GM15510 (cell line): ENCODE results near the gene HSPA2.

Source experiments
- POLR2A ChIP-seq: IDR thresholded peaks from 3 replicates; pipeline ENCODE4 v1.6.1; 2011; ENCODE audit warnings: borderline replicate concordance; ENCODE audit not compliant: insufficient read length; ENCODE audit errors: extremely low read depth

The HSPA2 gene

DNA sequence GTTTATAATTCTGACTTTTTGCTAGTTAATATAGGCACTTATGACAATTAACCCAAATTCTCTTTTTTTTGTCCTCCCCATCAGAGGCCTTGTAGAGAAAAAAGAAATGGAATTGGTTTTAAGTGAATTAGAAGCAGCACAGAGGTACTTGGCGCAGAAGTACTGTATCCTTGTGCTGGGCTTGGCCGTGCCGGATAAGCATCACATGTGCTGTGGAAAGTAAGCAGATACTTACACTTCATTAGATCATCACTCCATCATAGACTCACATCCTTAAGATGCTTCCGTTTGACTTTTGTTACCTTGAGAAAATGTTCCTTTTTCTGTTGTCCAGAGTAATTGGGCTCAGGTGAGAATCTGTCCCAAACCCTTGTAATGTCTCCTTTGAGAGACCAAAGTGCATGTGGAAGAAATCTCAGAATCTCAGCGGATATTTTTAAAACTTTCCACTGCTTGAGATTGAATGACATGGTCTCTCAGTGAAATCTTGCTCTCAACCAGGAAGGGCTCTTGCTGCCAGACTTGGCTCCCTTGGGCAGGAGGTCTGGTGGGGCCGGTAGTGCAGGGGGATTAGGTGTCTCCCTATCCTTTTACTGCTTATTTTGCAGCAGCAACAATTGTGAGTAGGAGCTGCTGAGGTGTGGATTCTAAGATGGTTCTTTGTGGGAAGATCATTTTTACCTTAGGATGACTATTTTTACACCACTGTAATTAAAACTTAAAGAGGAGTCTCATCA lies 34.0 kb downstream of the HSPA2 start:
- TF ChIP-seq POLR2A, result no peak

DNA sequence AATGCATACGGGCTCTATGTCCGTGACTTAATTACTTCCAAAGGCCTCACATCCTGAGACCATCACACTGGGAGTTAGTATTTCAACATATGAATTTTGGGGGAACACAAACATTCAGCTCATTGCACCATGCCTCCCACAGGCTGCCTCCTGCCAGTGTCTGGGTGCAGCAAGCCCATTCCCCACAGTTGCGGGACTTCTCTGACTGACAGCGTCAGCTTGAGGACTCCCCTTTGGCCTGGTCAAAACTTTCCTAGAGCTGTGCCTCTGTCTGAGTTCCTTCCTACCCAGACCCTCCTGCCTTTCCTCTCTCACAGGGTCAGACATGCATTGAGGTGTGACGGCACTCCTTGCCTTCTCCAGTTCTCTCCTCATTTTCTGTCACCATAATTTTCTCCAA lies 36.7 kb downstream of the HSPA2 start:
- no peak for TF ChIP-seq POLR2A

DNA sequence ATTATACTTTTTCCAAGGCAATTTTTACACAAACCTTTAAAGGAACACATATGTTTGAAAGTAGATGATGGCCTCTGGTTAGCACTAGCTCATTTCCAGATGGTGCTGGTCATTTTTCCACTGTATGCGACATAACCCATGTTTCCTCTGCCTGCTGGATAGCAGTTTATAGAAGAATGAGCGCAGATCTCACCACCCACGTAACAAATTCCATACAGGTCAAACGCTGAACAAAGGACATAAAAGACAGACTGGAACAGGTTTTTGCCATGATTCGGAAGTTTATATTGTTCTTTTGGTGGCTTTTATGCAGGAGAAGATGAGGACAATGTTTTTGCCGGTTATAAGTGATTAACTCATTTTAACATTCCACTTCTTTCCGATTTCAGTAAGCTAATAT lies 39.9 kb downstream of the HSPA2 start:
- TF ChIP-seq POLR2A, result no peak

DNA sequence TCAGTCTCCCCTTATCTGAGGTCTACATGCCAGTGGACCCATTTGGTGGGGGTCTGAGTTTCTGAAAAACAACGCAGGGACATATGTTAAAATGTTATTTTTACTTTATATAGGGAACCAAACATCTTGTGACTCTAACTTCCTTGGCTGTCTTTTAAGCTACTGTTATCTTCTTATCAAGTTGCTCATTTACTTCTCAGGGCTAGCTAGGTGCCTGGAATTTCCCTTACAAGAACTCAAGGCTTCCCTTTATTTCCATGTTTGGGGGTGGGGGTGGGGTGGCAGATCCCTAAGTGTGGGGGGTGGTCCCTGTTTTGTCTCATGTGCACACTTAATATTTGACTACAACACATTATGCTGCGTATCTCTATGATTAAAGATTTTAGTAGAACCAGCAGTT lies 40.8 kb downstream of the HSPA2 start:
- TF ChIP-seq POLR2A, result no peak

DNA sequence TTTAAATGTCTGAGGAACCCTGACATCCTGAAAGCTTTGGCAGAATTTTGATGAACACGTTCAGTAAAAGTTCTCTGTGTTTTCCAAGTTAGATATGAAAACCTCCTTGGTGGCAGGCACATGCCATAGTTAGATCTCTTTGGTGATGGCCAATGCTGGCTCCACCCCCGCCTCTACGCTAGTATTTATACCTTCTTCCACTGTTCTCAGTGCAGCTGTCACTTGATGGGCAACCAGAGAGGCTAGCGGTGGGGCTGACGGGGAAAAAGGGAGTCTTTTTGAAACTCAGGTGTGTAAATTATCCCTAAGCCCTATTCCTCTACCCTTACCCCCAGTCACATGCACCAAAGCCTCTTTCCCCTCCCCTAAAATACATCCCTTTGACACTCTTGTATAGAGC lies 41.3 kb downstream of the HSPA2 start:
- no peak for TF ChIP-seq POLR2A

DNA sequence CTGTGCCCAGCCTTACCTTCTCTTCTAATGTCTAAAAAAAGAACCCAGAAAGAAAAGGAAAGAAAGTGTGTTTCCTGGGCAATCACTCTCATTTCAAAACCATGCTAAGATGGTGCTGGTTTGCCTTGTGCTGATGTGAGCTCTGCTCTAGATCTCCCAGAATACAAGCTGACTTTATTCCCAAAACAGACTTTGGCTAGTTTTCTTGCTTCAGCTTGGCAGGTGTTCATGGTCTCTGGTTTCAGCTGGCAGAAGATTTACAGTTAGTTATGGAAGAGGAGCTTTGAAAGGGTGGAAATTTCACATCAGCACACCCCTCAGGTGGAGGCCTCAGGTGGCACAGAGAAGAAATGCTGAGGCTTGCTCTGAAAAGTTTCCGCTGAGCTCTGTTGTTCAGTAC lies 43.6 kb downstream of the HSPA2 start:
- no peak for TF ChIP-seq POLR2A

DNA sequence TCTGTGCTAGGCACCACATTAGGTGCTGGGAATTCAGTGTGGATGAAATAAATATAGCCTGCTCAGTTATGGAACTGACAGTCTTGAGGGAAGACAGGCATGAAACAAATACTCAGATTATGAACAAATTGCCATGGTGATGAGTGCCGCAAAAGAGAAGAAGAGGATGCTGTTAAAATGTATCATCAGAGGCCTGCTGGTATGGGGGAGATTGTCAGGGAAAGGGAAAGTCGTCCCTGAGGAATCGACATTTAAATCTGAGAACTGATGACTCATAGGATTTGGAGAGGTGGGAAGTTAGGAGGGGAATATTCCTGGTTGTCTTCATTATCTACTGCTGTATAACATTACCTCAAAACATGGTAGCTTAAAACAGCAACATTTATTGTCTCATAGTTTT lies 51.3 kb downstream of the HSPA2 start:
- no peak for TF ChIP-seq POLR2A
